GM12864 (cell line): ENCODE results near the gene CDY1B.
"Not testable (repeated sequence)": the region's sequence is repeated elsewhere in the genome, so short reads cannot be mapped to it uniquely, and the experiment has no call there.

Experiments
- DNase-seq: peaks from one replicate; pipeline ENCODE4 v3.0.0-alpha.2; 2011; ENCODE audit warnings: low read depth
- H3K4me3 ChIP-seq: 2 replicates; pipeline ENCODE4 v1.5.1; 2011; ENCODE audit warnings: mild to moderate bottlenecking, low read depth, low read length, control low read depth

CDY1B gene, protein sequence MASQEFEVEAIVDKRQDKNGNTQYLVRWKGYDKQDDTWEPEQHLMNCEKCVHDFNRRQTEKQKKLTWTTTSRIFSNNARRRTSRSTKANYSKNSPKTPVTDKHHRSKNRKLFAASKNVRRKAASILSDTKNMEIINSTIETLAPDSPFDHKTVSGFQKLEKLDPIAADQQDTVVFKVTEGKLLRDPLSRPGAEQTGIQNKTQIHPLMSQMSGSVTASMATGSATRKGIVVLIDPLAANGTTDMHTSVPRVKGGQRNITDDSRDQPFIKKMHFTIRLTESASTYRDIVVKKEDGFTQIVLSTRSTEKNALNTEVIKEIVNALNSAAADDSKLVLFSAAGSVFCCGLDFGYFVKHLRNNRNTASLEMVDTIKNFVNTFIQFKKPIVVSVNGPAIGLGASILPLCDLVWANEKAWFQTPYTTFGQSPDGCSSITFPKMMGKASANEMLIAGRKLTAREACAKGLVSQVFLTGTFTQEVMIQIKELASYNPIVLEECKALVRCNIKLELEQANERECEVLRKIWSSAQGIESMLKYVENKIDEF

DNA sequence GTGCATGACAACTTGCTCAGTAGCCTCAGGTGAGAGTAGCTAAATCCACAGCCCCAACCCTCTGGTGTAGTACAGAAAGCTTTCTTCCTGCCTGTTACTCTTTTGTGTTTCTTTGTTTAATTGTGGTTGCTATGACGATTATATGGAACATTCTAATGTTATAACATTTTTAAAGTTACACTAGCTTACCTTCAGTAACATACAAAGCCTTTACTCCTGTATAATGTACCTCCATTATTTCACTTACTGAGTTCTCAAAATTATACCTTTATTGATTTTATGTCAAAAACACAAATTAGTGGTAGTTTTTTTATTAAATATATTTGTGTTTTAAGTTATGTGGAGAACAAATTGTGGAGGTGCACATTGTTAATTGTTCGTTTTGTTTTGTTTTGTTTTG is at the start of gene CDY1B:
CDY1B (minus strand) TSS at position 101 of the 400 bp plus-strand sequence. CDS start 331 bp downstream, outside the sequence.
- not testable (repeated sequence) for DNase-seq, H3K4me3 ChIP-seq

DNA sequence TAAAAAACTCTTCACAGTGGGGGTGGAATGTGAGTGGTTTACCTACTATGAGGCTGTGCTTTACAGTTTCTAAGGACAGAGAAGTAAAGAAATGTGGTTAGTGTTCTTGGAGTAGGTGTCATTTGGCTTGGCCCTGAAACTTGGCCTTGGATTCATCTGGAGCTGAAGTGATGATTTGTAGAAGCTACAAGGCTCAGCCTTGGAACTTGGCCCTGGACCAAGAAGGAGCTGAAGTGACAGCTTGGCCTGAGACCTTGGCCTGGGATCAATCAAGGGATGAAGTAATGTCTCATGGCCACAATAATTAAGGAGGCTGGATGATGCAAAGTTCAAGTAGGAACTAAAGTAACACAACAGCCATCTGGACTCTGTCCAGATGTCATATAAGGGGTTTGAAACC is 1.7 kb upstream of the CDY1B start:
- H3K4me3 ChIP-seq, DNase-seq: not testable (repeated sequence)

DNA sequence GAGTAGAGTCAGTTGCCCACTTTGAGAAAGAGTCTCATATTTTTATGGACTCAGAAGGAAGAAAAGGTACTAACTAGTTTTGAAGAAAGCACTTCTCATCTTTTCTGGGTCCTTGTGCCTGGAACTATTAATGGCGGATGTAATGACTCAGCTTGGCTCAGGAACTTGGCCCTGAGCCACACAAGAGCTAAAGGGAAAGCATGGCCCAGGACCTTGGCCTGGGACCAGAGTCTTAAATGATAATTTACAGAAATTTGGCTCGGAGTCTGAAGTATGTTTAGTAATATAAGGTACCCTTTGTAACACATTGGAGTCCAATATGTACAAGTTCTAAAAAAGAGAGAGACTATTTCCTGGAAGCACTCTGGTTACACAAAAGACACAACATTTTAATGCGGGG is 4.6 kb downstream of the CDY1B start:
- not testable (repeated sequence) for H3K4me3 ChIP-seq, DNase-seq

DNA sequence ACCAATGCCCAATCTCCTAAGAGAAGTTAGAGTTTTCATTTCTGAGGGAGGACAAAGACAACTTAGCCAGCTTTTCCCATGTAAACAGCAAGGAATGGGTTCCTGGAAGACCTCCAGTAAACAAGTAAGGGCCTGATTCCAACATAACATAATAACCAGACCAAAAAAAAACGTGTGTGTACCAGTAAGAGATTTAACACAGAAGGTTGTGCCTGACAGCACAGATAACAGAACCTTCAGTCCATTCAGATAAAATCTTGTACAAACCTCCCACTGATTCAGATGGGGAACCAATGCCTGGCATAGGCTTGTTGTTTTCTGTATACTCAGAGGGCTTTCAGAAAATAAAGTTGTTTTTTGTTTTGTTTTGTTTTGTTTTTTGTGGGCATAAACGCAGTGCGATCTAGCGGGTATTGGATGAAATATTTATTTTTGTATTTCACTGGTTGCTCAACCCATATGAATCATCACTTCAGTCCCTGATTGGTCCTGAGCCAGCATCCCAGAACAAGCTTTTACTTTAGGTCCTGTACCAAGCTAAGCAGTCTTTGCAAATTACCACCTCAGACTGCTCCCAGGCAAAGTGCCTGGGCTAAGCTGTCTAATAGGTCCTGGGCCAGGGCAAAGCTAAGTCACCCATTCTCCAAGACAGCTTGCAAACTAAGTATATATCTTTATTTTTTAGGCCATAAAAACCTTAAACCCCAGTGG is 8.7 kb downstream of the CDY1B start:
- DNase-seq, H3K4me3 ChIP-seq: not testable (repeated sequence)

DNA sequence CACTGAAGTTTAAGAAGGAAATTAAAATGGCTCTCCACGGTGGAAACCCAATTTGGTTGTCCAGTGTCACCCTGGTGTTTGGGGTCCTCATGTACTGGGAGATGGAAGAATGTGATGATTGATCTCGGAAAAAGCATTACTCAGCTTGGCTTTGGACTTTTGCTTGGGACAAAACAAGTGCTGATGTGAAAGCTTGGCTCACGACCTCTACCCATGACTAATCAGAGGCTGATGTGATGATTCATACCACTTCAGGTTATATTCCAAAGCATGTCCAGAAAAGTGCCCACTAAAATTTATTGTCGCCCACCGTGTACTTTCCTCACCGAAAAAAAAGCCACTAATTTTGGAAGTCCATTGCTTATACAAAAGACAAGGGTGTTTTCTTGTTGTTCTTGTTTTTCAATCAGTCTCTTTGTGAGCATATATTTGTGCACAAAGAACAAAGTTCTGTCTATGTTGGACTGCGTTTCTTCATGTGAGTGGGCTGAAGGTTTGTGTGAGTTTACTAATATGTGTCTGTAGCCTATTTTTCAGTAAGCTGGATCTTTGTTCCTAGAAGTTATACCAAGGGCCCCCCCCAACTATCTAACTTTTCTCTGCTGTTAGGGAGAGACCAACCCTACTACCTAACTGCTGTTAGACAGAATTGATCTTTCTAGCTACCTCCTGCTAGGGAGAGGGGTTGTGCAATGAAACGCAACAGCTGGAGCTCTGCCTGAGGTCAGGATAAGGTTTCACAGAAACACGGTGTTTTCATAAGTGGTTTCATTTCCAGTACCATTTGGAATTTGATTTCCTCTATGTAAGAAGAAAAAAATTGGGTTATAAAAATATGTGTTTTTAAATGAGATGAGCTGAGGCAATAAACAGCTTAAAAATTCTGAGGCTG is 21.4 kb downstream of the CDY1B start:
- H3K4me3 ChIP-seq, DNase-seq: not testable (repeated sequence)
